Activated T-cell treated with anti-CD3 and anti-CD28 coated beads, Interleukin-2, amount 50 U/mL, for 48 hours (primary cell): ENCODE results near the gene DPH1.
A peak's percentile ranks its signal among the peaks of the same experiment; 100 is the strongest.

Experiments used
- DNase-seq, 2 experiments: peaks; one replicate each; pipeline ENCODE4 v3.0.0-alpha.2; 2020

Gene DPH1

GRCh38 chr17:2082003-2082781 is 52.2 kb downstream of the DPH1 start:
- no peak for DNase-seq

GRCh38 chr17:2083613-2084035 is 53.7 kb downstream of the DPH1 start:
- no peak for DNase-seq

- DNase-seq: no peak
Observed at GRCh38 chr17:2084036-2084765, 54.2 kb downstream of the DPH1 start.

DNA sequence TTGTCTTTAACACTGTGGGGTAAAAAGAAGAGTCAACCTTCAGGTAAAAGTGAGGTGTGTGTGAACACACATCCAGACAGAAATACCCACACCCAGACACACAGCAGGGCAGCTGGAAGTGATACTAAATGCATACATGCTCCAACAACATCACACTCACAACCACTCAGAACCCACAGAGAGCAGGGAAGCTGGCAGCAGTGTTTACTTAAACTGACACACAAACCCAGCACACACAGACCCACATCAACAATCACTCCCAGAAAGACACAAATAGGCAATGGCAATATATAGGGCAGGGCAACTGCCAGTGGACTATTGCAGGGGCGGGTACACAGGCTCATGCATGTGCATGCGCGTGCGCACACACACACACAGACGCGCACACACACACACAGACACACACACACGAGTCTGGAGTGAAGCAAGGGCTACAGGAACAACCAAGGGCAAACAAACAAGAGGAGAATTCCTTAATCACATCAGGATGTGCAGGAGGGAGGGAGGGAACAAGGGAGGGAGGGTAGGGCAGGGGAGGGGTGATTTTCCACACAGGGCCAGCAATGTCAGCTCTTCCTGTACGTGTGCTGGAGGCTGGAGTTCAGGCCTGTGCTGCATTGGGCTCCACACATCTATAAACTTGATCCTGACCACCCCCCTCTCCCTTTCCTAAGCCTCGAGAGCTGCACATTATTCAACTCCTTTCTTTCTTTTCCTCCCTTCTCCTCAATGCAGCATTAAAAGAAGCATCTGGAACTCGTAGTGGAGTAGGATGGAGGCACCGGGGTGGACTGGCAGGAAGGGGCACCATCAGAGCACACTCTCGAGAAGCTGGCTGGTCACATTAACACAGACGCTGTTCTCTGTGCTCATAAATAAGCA is 55.1 kb downstream of the DPH1 start:
- no peak for DNase-seq

- DNase-seq: no peak
Observed at GRCh38 chr17:2085648-2085949, 55.6 kb downstream of the DPH1 start.

- peak in 1 of 2 experiments; percentile 23 for DNase-seq
Observed at GRCh38 chr17:2086306-2086705, 56.4 kb downstream of the DPH1 start.

DNA sequence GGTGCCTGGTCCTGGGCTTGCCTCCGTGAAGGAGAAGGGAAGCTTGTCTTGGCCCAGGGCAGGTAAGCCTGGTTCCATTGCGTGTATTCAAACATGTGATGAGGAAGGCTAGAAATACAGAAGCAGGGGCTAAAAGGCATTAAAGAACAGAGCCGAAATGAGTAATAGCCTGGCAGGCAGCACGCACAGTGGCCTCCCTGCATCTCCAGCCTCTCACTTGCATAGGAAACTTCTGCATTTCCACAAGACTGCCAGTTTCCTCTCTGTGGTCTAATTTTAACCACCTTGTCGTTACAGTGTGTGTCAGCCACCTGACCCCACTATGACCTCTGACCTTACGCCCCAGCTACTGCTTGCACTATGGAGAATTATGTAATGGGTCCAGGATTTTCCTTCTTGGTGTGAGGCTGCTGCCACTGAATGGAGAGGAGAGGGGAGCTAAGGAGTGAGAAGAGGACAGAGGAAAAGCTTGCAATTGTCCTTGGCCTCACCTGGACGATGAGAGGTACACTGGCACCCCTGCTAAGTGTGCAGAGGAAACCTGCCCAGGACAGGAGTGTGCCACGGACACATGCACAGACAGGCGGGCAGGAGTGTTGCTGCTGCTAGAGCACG is 57.8 kb downstream of the DPH1 start:
- peak; percentile 62 to 66 for DNase-seq

DNA sequence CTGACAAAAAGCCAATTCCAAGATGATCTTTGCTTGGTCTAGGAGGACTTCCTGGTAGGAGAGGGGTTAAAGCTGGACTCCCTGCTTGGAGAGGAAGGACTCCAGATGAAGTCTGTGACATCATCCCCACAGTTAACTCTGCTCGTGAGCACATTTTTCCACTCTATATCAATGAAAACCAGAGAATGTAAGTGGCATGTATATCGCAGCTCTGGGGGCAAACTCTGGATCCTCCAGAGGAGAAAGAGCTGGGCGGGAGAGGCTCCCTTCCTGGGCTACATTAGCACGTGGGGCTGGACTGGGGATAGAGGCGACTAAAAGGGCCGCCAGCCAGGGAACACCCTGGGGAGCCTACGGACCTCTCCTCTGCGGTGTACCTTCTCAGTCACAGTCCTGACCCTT is 59.1 kb downstream of the DPH1 start:
- peak; percentile 45 to 56 for DNase-seq

- DNase-seq: peak in 1 of 2 experiments; percentile 37
Observed at GRCh38 chr17:2090210-2090641, 60.3 kb downstream of the DPH1 start.

GRCh38 chr17:2090804-2091534 is 61.0 kb downstream of the DPH1 start:
- no peak for DNase-seq

DNA sequence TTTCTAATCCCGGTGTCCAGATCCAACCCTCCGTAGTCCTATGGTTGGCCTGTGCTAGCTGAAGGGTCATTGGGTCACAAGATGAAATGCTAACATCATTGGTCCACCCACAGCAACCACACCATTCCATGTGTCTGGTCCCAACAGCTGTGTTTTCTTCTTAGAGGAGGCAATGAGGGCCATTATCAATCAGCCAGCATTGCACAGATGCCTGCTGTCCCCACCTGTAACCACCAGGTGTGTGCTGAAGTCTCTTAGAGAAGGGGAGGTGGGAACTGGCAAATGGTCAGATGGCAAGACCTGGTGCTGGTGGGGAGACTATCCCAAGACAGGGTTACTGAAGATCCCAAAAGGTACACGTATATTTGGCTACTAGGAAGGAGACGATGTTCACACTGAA is 62.3 kb downstream of the DPH1 start:
- DNase-seq: no peak

GRCh38 chr17:2093349-2093748 is 63.4 kb downstream of the DPH1 start:
- DNase-seq: no peak
